Activated naive CD8-positive, alpha-beta T cell treated with anti-CD3 and anti-CD28 coated beads for 36 hours (primary cell): ENCODE data around the gene PAM. TPM values are rescaled to one million over a fixed set of nuclear protein-coding genes. Genes with fewer than 3 reads are reported as not detected.

Experiments
- DNase-seq: peaks from one replicate; pipeline ENCODE4 v3.0.0; 2021
- H3K27ac Mint-ChIP-seq: one replicate; pipeline ENCODE4 v1.8.0; 2022; ENCODE audit warnings: mild to moderate bottlenecking, moderate library complexity, mixed read lengths
- H3K27me3 Mint-ChIP-seq: one replicate; pipeline ENCODE4 v1.8.0; 2022; ENCODE audit warnings: mild to moderate bottlenecking, mixed read lengths
- H3K36me3 Mint-ChIP-seq: one replicate; pipeline ENCODE4 v1.8.0; 2021; ENCODE audit warnings: mild to moderate bottlenecking, mixed read lengths
- H3K4me1 Mint-ChIP-seq: one replicate; pipeline ENCODE4 v1.8.0; 2021; ENCODE audit warnings: mixed read lengths
- H3K4me3 Mint-ChIP-seq: one replicate; pipeline ENCODE4 v1.8.0; 2022; ENCODE audit warnings: mild to moderate bottlenecking, moderate library complexity, mixed read lengths
- H3K9me3 Mint-ChIP-seq: one replicate; pipeline ENCODE4 v1.8.0; 2022; ENCODE audit warnings: mixed read lengths
- total RNA-seq, 2 experiments: library from RNA; stranded (reverse); gene quantifications; one replicate each; pipeline ENCODE4 v1.2.3, GENCODE V29; 2021

Gene PAM
- total RNA-seq, 2 experiments from 2014 or later, result 42.0 to 54.0 TPM

- Mint-ChIP-seq H3K27ac (no peak overlapping the region), H3K4me1 (peaks cover 10% of the 10 kb centered on the region), H3K9me3 (no peaks in the 10 kb centered on the region), H3K4me3 (no peak overlapping the region), H3K36me3 (peaks cover 3% of the 10 kb centered on the region), H3K27me3 (no peaks in the 10 kb centered on the region)
- DNase-seq, result no peak
Measured at GRCh38 chr5:102833146-102833545, 78.0 kb downstream of the PAM start.

- Mint-ChIP-seq H3K9me3 (no peaks in the 10 kb centered on the region), H3K4me3 (no peak overlapping the region), H3K27ac (no peak overlapping the region), H3K36me3 (peaks cover 5% of the 10 kb centered on the region), H3K4me1 (peaks cover 10% of the 10 kb centered on the region), H3K27me3 (no peaks in the 10 kb centered on the region)
- DNase-seq, result no peak
Measured at GRCh38 chr5:102834438-102834964, 79.4 kb downstream of the PAM start.

- H3K36me3 Mint-ChIP-seq, result peaks cover 8% of the 10 kb centered on the region
- H3K27me3 Mint-ChIP-seq, result no peaks in the 10 kb centered on the region
- peaks cover 8% of the 10 kb centered on the region for H3K4me1 Mint-ChIP-seq
- H3K4me3 Mint-ChIP-seq, result no peak overlapping the region
- no peak for DNase-seq
- no peaks in the 10 kb centered on the region for H3K9me3 Mint-ChIP-seq
- H3K27ac Mint-ChIP-seq, result no peak overlapping the region
Measured at GRCh38 chr5:102835717-102836116, 80.6 kb downstream of the PAM start.

GRCh38 chr5:102841021-102841420, 85.9 kb downstream of the PAM start:
- no peaks in the 10 kb centered on the region for H3K27me3 Mint-ChIP-seq
- no peak for DNase-seq
- H3K27ac Mint-ChIP-seq, result no peak overlapping the region
- H3K4me3 Mint-ChIP-seq, result no peak overlapping the region
- peaks cover 3% of the 10 kb centered on the region for H3K9me3 Mint-ChIP-seq
- peaks cover 19% of the 10 kb centered on the region for H3K36me3 Mint-ChIP-seq
- H3K4me1 Mint-ChIP-seq, result no peaks in the 10 kb centered on the region

- peaks cover 5% of the 10 kb centered on the region for H3K9me3 Mint-ChIP-seq
- DNase-seq, result no peak
- H3K4me3 Mint-ChIP-seq, result no peak overlapping the region
Measured at GRCh38 chr5:102843997-102844396, 88.9 kb downstream of the PAM start.

GRCh38 chr5:102845041-102845440, 89.9 kb downstream of the PAM start:
- no peak overlapping the region for H3K27ac Mint-ChIP-seq
- no peaks in the 10 kb centered on the region for H3K4me1 Mint-ChIP-seq
- H3K27me3 Mint-ChIP-seq, result no peaks in the 10 kb centered on the region
- no peak for DNase-seq
- peaks cover 5% of the 10 kb centered on the region for H3K9me3 Mint-ChIP-seq
- peaks cover 39% of the 10 kb centered on the region for H3K36me3 Mint-ChIP-seq
- H3K4me3 Mint-ChIP-seq, result no peak overlapping the region

More at GRCh38 chr5:102843997-102844396, 88.9 kb downstream of the PAM start:
- Mint-ChIP-seq H3K27me3 (no peaks in the 10 kb centered on the region), H3K27ac (no peak overlapping the region), H3K4me1 (no peaks in the 10 kb centered on the region), H3K36me3 (peaks cover 39% of the 10 kb centered on the region)

- no peak overlapping the region for H3K4me3 Mint-ChIP-seq
- no peak for DNase-seq
- H3K27ac Mint-ChIP-seq, result no peak overlapping the region
- H3K9me3 Mint-ChIP-seq, result peaks cover 2% of the 10 kb centered on the region
- H3K36me3 Mint-ChIP-seq, result peaks cover 22% of the 10 kb centered on the region
- H3K4me1 Mint-ChIP-seq, result peaks cover 2% of the 10 kb centered on the region
- H3K27me3 Mint-ChIP-seq, result no peaks in the 10 kb centered on the region
Measured at GRCh38 chr5:102850503-102850902, 95.4 kb downstream of the PAM start.

GRCh38 chr5:102853680-102854079, 98.6 kb downstream of the PAM start:
- no peak for DNase-seq
- Mint-ChIP-seq H3K9me3 (peaks cover 2% of the 10 kb centered on the region), H3K27ac (no peak overlapping the region), H3K4me1 (peaks cover 5% of the 10 kb centered on the region), H3K4me3 (no peak overlapping the region), H3K27me3 (no peaks in the 10 kb centered on the region), H3K36me3 (peaks cover 5% of the 10 kb centered on the region)

- Mint-ChIP-seq H3K4me3 (no peak overlapping the region), H3K9me3 (no peaks in the 10 kb centered on the region), H3K27ac (no peak overlapping the region), H3K4me1 (peaks cover 5% of the 10 kb centered on the region), H3K36me3 (peaks cover 7% of the 10 kb centered on the region), H3K27me3 (no peaks in the 10 kb centered on the region)
- no peak for DNase-seq
Measured at GRCh38 chr5:102855681-102856388, 100.7 kb downstream of the PAM start.

GRCh38 chr5:102856389-102856777, 101.3 kb downstream of the PAM start:
- Mint-ChIP-seq H3K36me3 (peaks cover 7% of the 10 kb centered on the region), H3K27ac (no peak overlapping the region), H3K4me3 (no peak overlapping the region), H3K4me1 (peaks cover 5% of the 10 kb centered on the region), H3K27me3 (no peaks in the 10 kb centered on the region), H3K9me3 (no peaks in the 10 kb centered on the region)
- DNase-seq, result no peak

- no peak overlapping the region for H3K4me3 Mint-ChIP-seq
- H3K36me3 Mint-ChIP-seq, result peaks cover 7% of the 10 kb centered on the region
- DNase-seq, result no peak
- H3K9me3 Mint-ChIP-seq, result no peaks in the 10 kb centered on the region
- no peaks in the 10 kb centered on the region for H3K27me3 Mint-ChIP-seq
- peaks cover 5% of the 10 kb centered on the region for H3K4me1 Mint-ChIP-seq
- no peak overlapping the region for H3K27ac Mint-ChIP-seq
Measured at GRCh38 chr5:102857076-102857818, 102.1 kb downstream of the PAM start.

- no peak for DNase-seq
- Mint-ChIP-seq H3K27me3 (no peaks in the 10 kb centered on the region), H3K36me3 (peaks cover 7% of the 10 kb centered on the region), H3K27ac (no peak overlapping the region), H3K4me3 (no peak overlapping the region), H3K4me1 (peaks cover 5% of the 10 kb centered on the region), H3K9me3 (no peaks in the 10 kb centered on the region)
Measured at GRCh38 chr5:102858221-102858620, 103.1 kb downstream of the PAM start.

GRCh38 chr5:102858808-102859207, 103.7 kb downstream of the PAM start:
- Mint-ChIP-seq H3K27ac (no peak overlapping the region), H3K9me3 (no peaks in the 10 kb centered on the region), H3K4me3 (no peak overlapping the region), H3K36me3 (peaks cover 7% of the 10 kb centered on the region), H3K27me3 (no peaks in the 10 kb centered on the region), H3K4me1 (peaks cover 5% of the 10 kb centered on the region)
- no peak for DNase-seq

GRCh38 chr5:102860035-102860434, 104.9 kb downstream of the PAM start:
- Mint-ChIP-seq H3K36me3 (peaks cover 7% of the 10 kb centered on the region), H3K27me3 (peaks cover 8% of the 10 kb centered on the region), H3K9me3 (no peaks in the 10 kb centered on the region), H3K4me3 (no peak overlapping the region), H3K27ac (no peak overlapping the region), H3K4me1 (peaks cover 5% of the 10 kb centered on the region)
- no peak for DNase-seq

- Mint-ChIP-seq H3K4me3 (no peak overlapping the region), H3K4me1 (peaks cover 9% of the 10 kb centered on the region), H3K27ac (no peak overlapping the region)
Measured at GRCh38 chr5:102863058-102863457, 108.0 kb downstream of the PAM start.

More at GRCh38 chr5:102863058-102863457, 108.0 kb downstream of the PAM start:
- peaks cover 17% of the 10 kb centered on the region for H3K36me3 Mint-ChIP-seq
- no peak for DNase-seq
- peaks cover 22% of the 10 kb centered on the region for H3K27me3 Mint-ChIP-seq
- no peaks in the 10 kb centered on the region for H3K9me3 Mint-ChIP-seq
